ENCODE data around the gene SLC25A48. TPM values are rescaled to one million over a fixed set of nuclear protein-coding genes. Genes with fewer than 3 reads are reported as not detected.

The SLC25A48 gene
- total and polyA plus RNA-seq, 2 of the 4 experiments (the other 2 are of a cell fraction) = not detected

- Histone ChIP-seq H2BK120ac (ENCODE audit: low read depth, low read length) (no peak overlapping the region), H3K56ac (ENCODE audit: extremely low read depth, insufficient read depth, low read length) (no peak overlapping the region; the same call in 1 of the 2 replicates), H2BK20ac (ENCODE audit: low read depth, low read length) (no peak overlapping the region), H2AK5ac (ENCODE audit: low read depth, low read length) (no peak overlapping the region), H2BK15ac (ENCODE audit: low read depth, low read length) (no peak overlapping the region), H4K91ac (ENCODE audit: insufficient read depth, low read depth, low read length) (no peak overlapping the region), H3K14ac (replicated peaks; ENCODE audit: low read depth, low read length) (no peak overlapping the region), H3K36me3 (ENCODE audit: control insufficient read depth, insufficient read depth, low read length) (no peaks in the 10 kb centered on the region), H3K4me2 (ENCODE audit: low read depth, low read length) (no peak overlapping the region), H3K27me3 (ENCODE audit: control insufficient read depth, insufficient read depth, low read length) (peaks cover 41% of the 10 kb centered on the region), H2BK5ac (ENCODE audit: low read depth, low read length, poor library complexity, severe bottlenecking) (no peak overlapping the region), H4K5ac (ENCODE audit: low read depth, low read length) (no peak overlapping the region), H3K27ac (ENCODE audit: insufficient read depth, low read length) (no peak overlapping the region), H3K9me3 (ENCODE audit: control insufficient read depth, insufficient read depth, low read length) (no peaks in the 10 kb centered on the region), H2AK9ac (replicated peaks; ENCODE audit: low read depth, low read length, poor library complexity) (no peak overlapping the region), H3K4me3 (ENCODE audit: insufficient read depth, low read depth, low read length) (no peak overlapping the region), H3K18ac (ENCODE audit: low read depth, low read length) (no peak overlapping the region), H2AFZ (replicated peaks; ENCODE audit: low read length, poor library complexity) (no peak overlapping the region), H4K20me1 (ENCODE audit: insufficient read depth, low read length) (no peaks in the 10 kb centered on the region), H3K23ac (ENCODE audit: low read depth, low read length) (no peak overlapping the region), H3K79me1 (ENCODE audit: low read depth in 1 of 2, low read length in 2 of 2) (no peaks in the 10 kb centered on the region), H3K9ac (ENCODE audit: low read depth, low read length) (no peak overlapping the region), H3K4ac (ENCODE audit: low read depth, low read length) (no peak overlapping the region), H3K9me1 (ENCODE audit: insufficient read depth, low read length) (no peaks in the 10 kb centered on the region), H4K8ac (ENCODE audit: low read depth in 2 of 2, low read length in 2 of 2) (no peak overlapping the region), H3K4me1 (ENCODE audit: control insufficient read depth, insufficient read depth, low read length) (no peaks in the 10 kb centered on the region)
- TF ChIP-seq RCOR1 (IDR thresholded peaks at IDR 0.05; ENCODE audit: insufficient replicate concordance, low read length) (no peak), CHD1 (IDR thresholded peaks at IDR 0.05; ENCODE audit: low read depth, low read length) (no peak), RFX5 (IDR thresholded peaks at IDR 0.05; ENCODE audit: low read depth, low read length) (no peak), SMC3 (IDR thresholded peaks at IDR 0.05; ENCODE audit: low read depth, low read length) (no peak), CEBPB (IDR thresholded peaks at IDR 0.05; ENCODE audit: low read depth, low read length) (no peak), MAZ (IDR thresholded peaks at IDR 0.05; ENCODE audit: borderline replicate concordance, low read depth, low read length) (no peak), MAFK (IDR thresholded peaks at IDR 0.05; ENCODE audit: low read depth, low read length) (no peak), NFE2L2 (IDR thresholded peaks at IDR 0.05; ENCODE audit: low read depth, low read length) (no peak), MXI1 (IDR thresholded peaks at IDR 0.05; ENCODE audit: borderline replicate concordance, low read depth, low read length) (no peak), BHLHE40 (IDR thresholded peaks at IDR 0.05; ENCODE audit: low read depth, low read length) (no peak), FOS (IDR thresholded peaks at IDR 0.05; ENCODE audit: low read depth, low read length) (no peak), POLR2A (IDR thresholded peaks at IDR 0.05; ENCODE audit: low read depth, low read length) (no peak)
- TF ChIP-seq, protein P1, sequence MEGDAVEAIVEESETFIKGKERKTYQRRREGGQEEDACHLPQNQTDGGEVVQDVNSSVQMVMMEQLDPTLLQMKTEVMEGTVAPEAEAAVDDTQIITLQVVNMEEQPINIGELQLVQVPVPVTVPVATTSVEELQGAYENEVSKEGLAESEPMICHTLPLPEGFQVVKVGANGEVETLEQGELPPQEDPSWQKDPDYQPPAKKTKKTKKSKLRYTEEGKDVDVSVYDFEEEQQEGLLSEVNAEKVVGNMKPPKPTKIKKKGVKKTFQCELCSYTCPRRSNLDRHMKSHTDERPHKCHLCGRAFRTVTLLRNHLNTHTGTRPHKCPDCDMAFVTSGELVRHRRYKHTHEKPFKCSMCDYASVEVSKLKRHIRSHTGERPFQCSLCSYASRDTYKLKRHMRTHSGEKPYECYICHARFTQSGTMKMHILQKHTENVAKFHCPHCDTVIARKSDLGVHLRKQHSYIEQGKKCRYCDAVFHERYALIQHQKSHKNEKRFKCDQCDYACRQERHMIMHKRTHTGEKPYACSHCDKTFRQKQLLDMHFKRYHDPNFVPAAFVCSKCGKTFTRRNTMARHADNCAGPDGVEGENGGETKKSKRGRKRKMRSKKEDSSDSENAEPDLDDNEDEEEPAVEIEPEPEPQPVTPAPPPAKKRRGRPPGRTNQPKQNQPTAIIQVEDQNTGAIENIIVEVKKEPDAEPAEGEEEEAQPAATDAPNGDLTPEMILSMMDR (conservative IDR thresholded peaks at IDR 0.05; ENCODE audit: low read depth, low read length) = no peak
- TF ChIP-seq, protein P2, sequence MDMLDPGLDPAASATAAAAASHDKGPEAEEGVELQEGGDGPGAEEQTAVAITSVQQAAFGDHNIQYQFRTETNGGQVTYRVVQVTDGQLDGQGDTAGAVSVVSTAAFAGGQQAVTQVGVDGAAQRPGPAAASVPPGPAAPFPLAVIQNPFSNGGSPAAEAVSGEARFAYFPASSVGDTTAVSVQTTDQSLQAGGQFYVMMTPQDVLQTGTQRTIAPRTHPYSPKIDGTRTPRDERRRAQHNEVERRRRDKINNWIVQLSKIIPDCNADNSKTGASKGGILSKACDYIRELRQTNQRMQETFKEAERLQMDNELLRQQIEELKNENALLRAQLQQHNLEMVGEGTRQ (IDR thresholded peaks at IDR 0.05; ENCODE audit: low read depth, low read length) = no peak
- TF ChIP-seq, protein P3, sequence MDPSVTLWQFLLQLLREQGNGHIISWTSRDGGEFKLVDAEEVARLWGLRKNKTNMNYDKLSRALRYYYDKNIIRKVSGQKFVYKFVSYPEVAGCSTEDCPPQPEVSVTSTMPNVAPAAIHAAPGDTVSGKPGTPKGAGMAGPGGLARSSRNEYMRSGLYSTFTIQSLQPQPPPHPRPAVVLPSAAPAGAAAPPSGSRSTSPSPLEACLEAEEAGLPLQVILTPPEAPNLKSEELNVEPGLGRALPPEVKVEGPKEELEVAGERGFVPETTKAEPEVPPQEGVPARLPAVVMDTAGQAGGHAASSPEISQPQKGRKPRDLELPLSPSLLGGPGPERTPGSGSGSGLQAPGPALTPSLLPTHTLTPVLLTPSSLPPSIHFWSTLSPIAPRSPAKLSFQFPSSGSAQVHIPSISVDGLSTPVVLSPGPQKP (IDR thresholded peaks at IDR 0.05; ENCODE audit: borderline replicate concordance, low read depth, low read length) = no peak
- no peak for DNase-seq
- in situ Hi-C loops (cut with MboI; ENCODE audit: low sequenced_read_pairs) (no loop called here), intact Hi-C loops (cut with micrococcal nuclease) (no loop called here), dilution Hi-C loops (cut with HindIII; ENCODE audit: low sequenced_read_pairs, unreplicated experiment) (no loop called here)
- CTCF ChIA-PET = no interaction called here
- WGBS, 2 experiments (ENCODE audit: extremely low coverage in 2 of 2, insufficient read length in 1 of 2) = 7% methylated on average over 2 of the region's 4 CpGs; no CpG with 5 or more reads in 1 of the 2 experiments
- no peak for ATAC-seq (ENCODE audit: low read depth)
- POLR2A ChIA-PET (ENCODE audit: unreplicated experiment) = no interaction called here
- no TSS peak for BruUV-seq (replicated peaks)
Observed at GRCh38 chr5:135913713-135914626, 79.5 kb downstream of the SLC25A48 start.
